Peyer's patch (tissue), 4 donors: ENCODE data around the gene DUXB. TPM values are rescaled to one million over a fixed set of nuclear protein-coding genes. Genes with fewer than 3 reads are reported as not detected.

Experiments
- DNase-seq, 3 donors: peaks; one replicate each; pipeline ENCODE4 v3.0.0-alpha.2; 2017 to 2019
- H3K27ac ChIP-seq, 4 donors: fragments of 200-600 bp; sonication (generic); one replicate each; pipeline ENCODE4 v1.5.1; 2016 to 2019
- H3K27me3 ChIP-seq, 2 donors: fragments of 200-600 bp; sonication (generic); one replicate each; pipeline ENCODE4 v1.5.1; 2019
- H3K36me3 ChIP-seq, 3 donors: fragments of 200-600 bp; sonication (generic); one replicate each; pipeline ENCODE4 v1.5.1; 2016 to 2019
- H3K4me1 ChIP-seq, 4 donors: fragments of 200-600 bp; sonication (generic); one replicate each; pipeline ENCODE4 v1.5.1; 2016 to 2019
- H3K4me3 ChIP-seq, 4 donors: fragments of 200-600 bp; sonication (generic); 1 replicate in 3 of 4; 2 replicates in 1 of 4; pipeline ENCODE4 v1.5.1; 2016 to 2019; ENCODE audit warnings: mild to moderate bottlenecking in 1 of 4
- H3K9me3 ChIP-seq, 4 donors: fragments of 200-600 bp; sonication (generic); one replicate each; pipeline ENCODE4 v1.5.1; 2016 to 2019; ENCODE audit warnings: mild to moderate bottlenecking in 1 of 4
- POLR2A ChIP-seq, 2 donors: fragments of 450-650 bp; IDR thresholded peaks; one replicate each; pipeline ENCODE4 v1.5.1; 2017; ENCODE audit warnings: antibody characterized with exemption in 2 of 2, mild to moderate bottlenecking in 2 of 2, moderate library complexity in 2 of 2
- total RNA-seq, 4 donors: library from RNA; depleted of rRNA; stranded (reverse); fragments of >200 nt; gene quantifications; one replicate each; pipeline ENCODE4 v1.1.0, GENCODE V29; 2016
- TF ChIP-seq, protein P1 (sequence below), 6 experiments: fragments of 450-650 bp in 4 of 6; fragments of 200-600 bp in 2 of 6; sonication (generic) in 1 of 6; IDR thresholded peaks; one replicate each; pipeline ENCODE4 v1.5.1; 2017 to 2019; ENCODE audit warnings: antibody characterized with exemption in 6 of 6, mild to moderate bottlenecking in 3 of 6, moderate library complexity in 1 of 6

Gene DUXB
- total RNA-seq, 4 donors from 2014 or later, result not detected

GRCh38 chr16:75660726-75661302, 40.4 kb downstream of the DUXB start:
- Histone ChIP-seq H3K36me3 (peaks cover 0 to 38% (median 0%) of the 10 kb centered on the region in 3 donors), H3K4me1 (no peaks in the 10 kb centered on the region), H3K27ac (no peak overlapping the region), H3K4me3 (no peak overlapping the region), H3K27me3 (no peaks in the 10 kb centered on the region), H3K9me3 (no peaks in the 10 kb centered on the region)
- TF ChIP-seq, protein P1, sequence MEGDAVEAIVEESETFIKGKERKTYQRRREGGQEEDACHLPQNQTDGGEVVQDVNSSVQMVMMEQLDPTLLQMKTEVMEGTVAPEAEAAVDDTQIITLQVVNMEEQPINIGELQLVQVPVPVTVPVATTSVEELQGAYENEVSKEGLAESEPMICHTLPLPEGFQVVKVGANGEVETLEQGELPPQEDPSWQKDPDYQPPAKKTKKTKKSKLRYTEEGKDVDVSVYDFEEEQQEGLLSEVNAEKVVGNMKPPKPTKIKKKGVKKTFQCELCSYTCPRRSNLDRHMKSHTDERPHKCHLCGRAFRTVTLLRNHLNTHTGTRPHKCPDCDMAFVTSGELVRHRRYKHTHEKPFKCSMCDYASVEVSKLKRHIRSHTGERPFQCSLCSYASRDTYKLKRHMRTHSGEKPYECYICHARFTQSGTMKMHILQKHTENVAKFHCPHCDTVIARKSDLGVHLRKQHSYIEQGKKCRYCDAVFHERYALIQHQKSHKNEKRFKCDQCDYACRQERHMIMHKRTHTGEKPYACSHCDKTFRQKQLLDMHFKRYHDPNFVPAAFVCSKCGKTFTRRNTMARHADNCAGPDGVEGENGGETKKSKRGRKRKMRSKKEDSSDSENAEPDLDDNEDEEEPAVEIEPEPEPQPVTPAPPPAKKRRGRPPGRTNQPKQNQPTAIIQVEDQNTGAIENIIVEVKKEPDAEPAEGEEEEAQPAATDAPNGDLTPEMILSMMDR (IDR thresholded peaks at IDR 0.05), result no peak
- TF ChIP-seq POLR2A (IDR thresholded peaks at IDR 0.05), result no peak
- DNase-seq, result no peak

GRCh38 chr16:75660321-75660720, 40.9 kb downstream of the DUXB start:
- Histone ChIP-seq H3K27me3 (no peaks in the 10 kb centered on the region), H3K36me3 (peaks cover 0 to 43% (median 0%) of the 10 kb centered on the region in 3 donors), H3K4me1 (no peaks in the 10 kb centered on the region), H3K4me3 (no peak overlapping the region), H3K27ac (no peak overlapping the region), H3K9me3 (no peaks in the 10 kb centered on the region)
- DNase-seq, result no peak
- TF ChIP-seq POLR2A (IDR thresholded peaks at IDR 0.05), result no peak
- TF ChIP-seq, protein P1 (IDR thresholded peaks at IDR 0.05), result no peak

GRCh38 chr16:75658175-75658574, 43.1 kb downstream of the DUXB start:
- no peaks in the 10 kb centered on the region for H3K4me1 ChIP-seq
- no peaks in the 10 kb centered on the region for H3K27me3 ChIP-seq
- TF ChIP-seq, protein P1 (IDR thresholded peaks at IDR 0.05), result no peak
- no peak for TF ChIP-seq POLR2A (IDR thresholded peaks at IDR 0.05)
- peaks cover 0 to 55% (median 0%) of the 10 kb centered on the region in 3 donors for H3K36me3 ChIP-seq
- H3K27ac ChIP-seq, result no peak overlapping the region
- DNase-seq, result no peak
- H3K4me3 ChIP-seq, result no peak overlapping the region
- no peaks in the 10 kb centered on the region for H3K9me3 ChIP-seq

DNA sequence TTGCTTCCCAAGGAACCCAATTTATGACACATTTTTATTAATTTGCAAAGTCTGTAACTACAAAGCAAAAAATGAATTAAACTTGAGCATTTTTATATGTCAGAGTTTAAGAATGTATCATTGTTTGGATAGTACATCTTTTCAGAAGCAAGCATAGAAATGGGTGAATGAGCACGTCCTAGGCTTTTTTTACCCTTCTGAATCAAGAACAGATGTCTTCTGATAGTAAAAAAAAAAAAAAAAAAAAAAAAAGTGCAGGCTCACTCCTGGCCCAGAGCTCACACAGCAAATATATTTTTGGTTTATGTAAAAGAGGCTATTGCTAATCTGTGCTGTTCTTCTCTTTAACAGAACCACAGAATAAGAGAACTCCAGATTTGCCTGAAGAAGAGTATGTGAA, 47.3 kb downstream of the DUXB start:
- peaks cover 0 to 46% (median 0%) of the 10 kb centered on the region in 3 donors for H3K36me3 ChIP-seq
- H3K4me1 ChIP-seq, result peaks cover 0 to 27% (median 8%) of the 10 kb centered on the region in 4 donors

DNA sequence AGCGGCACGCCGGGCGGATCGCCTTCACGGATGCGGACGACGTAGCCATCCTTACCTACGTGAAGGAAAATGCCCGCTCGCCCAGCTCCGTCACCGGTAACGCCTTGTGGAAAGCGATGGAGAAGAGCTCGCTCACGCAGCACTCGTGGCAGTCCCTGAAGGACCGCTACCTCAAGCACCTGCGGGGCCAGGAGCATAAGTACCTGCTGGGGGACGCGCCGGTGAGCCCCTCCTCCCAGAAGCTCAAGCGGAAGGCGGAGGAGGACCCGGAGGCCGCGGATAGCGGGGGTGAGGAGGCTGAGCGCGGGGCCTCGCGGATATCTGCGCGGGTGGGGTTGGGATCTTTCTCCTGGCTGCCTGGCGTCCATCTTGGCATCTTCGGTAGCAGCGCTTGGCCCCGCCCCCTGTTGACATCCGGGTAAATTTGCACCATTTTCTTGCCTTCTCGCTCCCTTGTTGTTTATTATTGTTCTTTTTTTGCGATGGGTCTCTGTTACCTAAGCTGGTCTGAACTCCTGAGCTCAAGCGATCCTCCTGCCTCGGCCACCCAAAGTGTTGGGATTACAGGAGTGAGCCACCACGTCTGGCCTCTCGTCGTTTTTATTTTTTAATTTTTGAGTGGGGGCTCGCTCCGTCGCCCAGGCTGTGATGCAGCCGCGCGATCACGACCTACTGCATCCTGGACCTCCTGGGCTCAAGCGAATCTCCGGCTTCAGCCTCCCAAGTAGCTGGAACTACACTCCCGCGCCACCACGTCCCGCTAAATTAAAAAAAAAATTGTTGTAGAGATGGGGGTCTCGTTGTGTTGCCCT, 52.8 kb downstream of the DUXB start:
- Histone ChIP-seq H3K4me3 (peak overlapping the region; percentile 71 to 94 (median 92)), H3K4me1 (peaks cover 0 to 50% (median 19%) of the 10 kb centered on the region in 4 donors), H3K27me3 (no peaks in the 10 kb centered on the region), H3K27ac (peak overlapping the region; percentile 91 to 97 (median 96)), H3K36me3 (peaks cover 0 to 8% (median 0%) of the 10 kb centered on the region in 3 donors), H3K9me3 (no peaks in the 10 kb centered on the region)
- TF ChIP-seq, protein P1 (IDR thresholded peaks at IDR 0.05), result no peak
- no peak for TF ChIP-seq POLR2A (IDR thresholded peaks at IDR 0.05)
- peak; percentile 89 to 95 (median 90) for DNase-seq

More for the DNA sequence above, 47.3 kb downstream of the DUXB start:
- Histone ChIP-seq H3K27ac (no peak overlapping the region), H3K9me3 (no peaks in the 10 kb centered on the region), H3K27me3 (no peaks in the 10 kb centered on the region), H3K4me3 (no peak overlapping the region)
- DNase-seq, result no peak
- TF ChIP-seq, protein P1 (IDR thresholded peaks at IDR 0.05), result no peak
- no peak for TF ChIP-seq POLR2A (IDR thresholded peaks at IDR 0.05)
